Panc1 (cell line): ENCODE measurements around the gene LINC01488. TPM values are rescaled to one million over a fixed set of nuclear protein-coding genes. Genes with fewer than 3 reads are reported as not detected.
A peak's percentile ranks its signal among the peaks of the same experiment; 100 is the strongest.

Experiments used
- ATAC-seq: fragments of 200-7000 bp; cut with Tn5 transposase; 2 replicates; pipeline ENCODE4 v1.9.1; 2020; ENCODE audit warnings: mild to moderate bottlenecking, moderate library complexity
- BruUV-seq: library from RNA; stranded (reverse); fragments of 400-500 nt; replicated peaks from 2 replicates; lab custom pipeline; 2021; lab: Mats Ljungman, UMichigan
- CTCF ChIA-PET: fragments of 300-600 bp; sonication (Branson Sonifier 250); formaldehyde crosslinking; loops from one replicate; lab custom pipeline; 2022; ENCODE audit warnings: antibody characterized with exemption; lab: Charles Lee
- POLR2A ChIA-PET: fragments of 300-600 bp; sonication (Branson Sonifier 250); formaldehyde crosslinking; loops from one replicate; lab custom pipeline; 2022; ENCODE audit warnings: antibody characterized with exemption; lab: Charles Lee
- DNase-seq: peaks from one replicate; pipeline ENCODE4 v3.0.0-alpha.2; 2010; ENCODE audit warnings: low read depth, low spot score
- H3K27ac ChIP-seq: 2 replicates; pipeline ENCODE4 v1.5.1; 2011; ENCODE audit warnings: mild to moderate bottlenecking, low read length, inconsistent platforms
- H3K27me3 ChIP-seq: fragments of 200-500 bp; sonication (Bioruptor generic); 2 replicates; pipeline ENCODE4 v1.6.0; 2014; ENCODE audit warnings: low read length, inconsistent platforms; ENCODE audit not compliant: control insufficient read depth, insufficient read depth
- H3K36me3 ChIP-seq: fragments of 200-500 bp; sonication (Bioruptor generic); 2 replicates; pipeline ENCODE4 v1.5.1; 2014; ENCODE audit warnings: inconsistent platforms, mild to moderate bottlenecking, low read length, moderate library complexity; ENCODE audit not compliant: control insufficient read depth, insufficient read depth
- H3K4me1 ChIP-seq: 2 replicates; pipeline ENCODE4 v1.5.1; 2011; ENCODE audit warnings: inconsistent platforms, mild to moderate bottlenecking, low read length, moderate library complexity; ENCODE audit not compliant: control insufficient read depth, insufficient read depth
- H3K4me3 ChIP-seq, 2 experiments: 2 replicates each; pipeline ENCODE4 v1.5.1; 2011 to 2012; ENCODE audit warnings: low read depth in 2 of 2, low read length in 2 of 2, mild to moderate bottlenecking in 2 of 2, inconsistent platforms in 1 of 2, moderate library complexity in 1 of 2
- H3K9me3 ChIP-seq: fragments of 200-500 bp; sonication (Bioruptor generic); 2 replicates; pipeline ENCODE4 v1.5.1; 2014; ENCODE audit warnings: low read depth, mild to moderate bottlenecking, inconsistent platforms, low read length, moderate library complexity; ENCODE audit not compliant: control insufficient read depth, insufficient read depth
- POLR2AphosphoS5 ChIP-seq: IDR thresholded peaks from 2 replicates; pipeline ENCODE4 v1.6.1; 2012; ENCODE audit warnings: mild to moderate bottlenecking, low read depth, low read length, moderate library complexity
- SIN3A ChIP-seq: IDR thresholded peaks from 2 replicates; pipeline ENCODE4 v1.6.1; 2012; ENCODE audit warnings: low read depth, mild to moderate bottlenecking, low read length, moderate library complexity, borderline replicate concordance; ENCODE audit not compliant: insufficient read depth
- TCF7L2 ChIP-seq: IDR thresholded peaks from 2 replicates; pipeline ENCODE4 v1.6.1; 2011; ENCODE audit warnings: mild to moderate bottlenecking, low read depth, low read length, inconsistent platforms
- in situ Hi-C: cut with HindIII; loops from 2 replicates; pipeline ENCODE4 v1.10.0; 2016; ENCODE audit warnings: low sequenced_read_pairs, low pct_unique_long_range_greater_than_20kb
- intact Hi-C: fragments of 100-400 bp; cut with micrococcal nuclease; formaldehyde crosslinking; loops from one replicate; pipeline ENCODE4 v1.10.0; 2022; ENCODE audit not compliant: unreplicated experiment
- total RNA-seq: library from RNA; stranded (reverse); gene quantifications from one replicate; pipeline ENCODE4 v1.2.1, GENCODE V29; 2021; ENCODE audit not compliant: unreplicated experiment
- TF ChIP-seq, protein P1 (sequence below), 2 experiments: IDR thresholded peaks; 2 replicates each; pipeline ENCODE4 v1.6.1; 2011 to 2012; ENCODE audit warnings: low read depth in 2 of 2, control low read depth in 1 of 2, low read length in 1 of 2, mild to moderate bottlenecking in 1 of 2, moderate library complexity in 1 of 2; ENCODE audit not compliant: insufficient read depth in 1 of 2
- TF ChIP-seq, protein P2 (sequence below): fragments of 450-650 bp; IDR thresholded peaks from 2 replicates; pipeline ENCODE4 v1.5.1; 2017; ENCODE audit warnings: mild to moderate bottlenecking

LINC01488 gene
- total RNA-seq, 1 experiment from 2014 or later = not detected

DNA sequence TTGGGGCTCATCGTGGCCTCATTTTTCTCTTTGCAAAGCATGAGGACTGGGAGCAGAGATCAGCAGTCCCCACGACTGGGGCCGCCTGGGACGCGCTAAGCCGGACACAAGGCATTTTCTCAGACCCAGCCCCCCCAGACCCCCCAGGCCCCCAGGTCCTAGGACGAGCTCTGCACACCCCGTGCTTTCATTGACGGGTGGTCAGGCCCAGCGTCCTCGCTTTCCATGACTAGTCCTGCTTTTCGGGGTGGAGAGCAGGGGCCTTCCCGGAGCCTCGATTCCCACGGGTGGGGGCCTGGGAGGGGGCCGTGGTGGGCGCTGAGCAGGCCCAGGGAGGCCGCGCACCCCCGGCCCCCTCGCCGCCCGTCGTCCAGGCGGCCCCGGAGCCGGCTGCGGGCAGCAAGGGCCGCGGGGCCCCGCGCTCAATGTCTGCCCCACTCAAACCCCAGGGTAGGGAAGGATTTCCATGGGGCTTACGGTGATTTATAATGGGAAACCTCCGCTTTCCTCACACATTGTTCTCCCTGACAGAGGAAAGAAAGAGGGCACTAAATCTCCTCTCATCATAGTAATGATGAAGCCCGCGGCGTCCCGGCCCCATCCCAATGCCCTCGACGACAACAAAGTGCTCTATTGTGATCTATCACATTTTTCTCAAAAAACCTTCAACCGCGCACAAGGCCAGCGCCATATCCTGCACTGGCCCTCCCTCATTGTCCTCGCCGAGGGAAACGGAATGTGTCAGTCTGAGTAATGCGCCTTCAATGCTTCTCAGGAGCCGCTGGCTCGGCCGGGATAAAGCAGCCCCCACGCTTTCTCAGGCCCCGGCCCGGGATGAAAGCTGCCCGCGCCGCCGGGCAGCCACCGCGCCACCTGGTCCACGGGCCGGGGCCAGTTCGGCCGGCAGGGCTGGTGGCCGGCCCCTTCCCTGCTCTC, 10.4 kb upstream of the LINC01488 start:
- DNase-seq = no peak
- no peak for TF ChIP-seq SIN3A
- TF ChIP-seq, protein P1, sequence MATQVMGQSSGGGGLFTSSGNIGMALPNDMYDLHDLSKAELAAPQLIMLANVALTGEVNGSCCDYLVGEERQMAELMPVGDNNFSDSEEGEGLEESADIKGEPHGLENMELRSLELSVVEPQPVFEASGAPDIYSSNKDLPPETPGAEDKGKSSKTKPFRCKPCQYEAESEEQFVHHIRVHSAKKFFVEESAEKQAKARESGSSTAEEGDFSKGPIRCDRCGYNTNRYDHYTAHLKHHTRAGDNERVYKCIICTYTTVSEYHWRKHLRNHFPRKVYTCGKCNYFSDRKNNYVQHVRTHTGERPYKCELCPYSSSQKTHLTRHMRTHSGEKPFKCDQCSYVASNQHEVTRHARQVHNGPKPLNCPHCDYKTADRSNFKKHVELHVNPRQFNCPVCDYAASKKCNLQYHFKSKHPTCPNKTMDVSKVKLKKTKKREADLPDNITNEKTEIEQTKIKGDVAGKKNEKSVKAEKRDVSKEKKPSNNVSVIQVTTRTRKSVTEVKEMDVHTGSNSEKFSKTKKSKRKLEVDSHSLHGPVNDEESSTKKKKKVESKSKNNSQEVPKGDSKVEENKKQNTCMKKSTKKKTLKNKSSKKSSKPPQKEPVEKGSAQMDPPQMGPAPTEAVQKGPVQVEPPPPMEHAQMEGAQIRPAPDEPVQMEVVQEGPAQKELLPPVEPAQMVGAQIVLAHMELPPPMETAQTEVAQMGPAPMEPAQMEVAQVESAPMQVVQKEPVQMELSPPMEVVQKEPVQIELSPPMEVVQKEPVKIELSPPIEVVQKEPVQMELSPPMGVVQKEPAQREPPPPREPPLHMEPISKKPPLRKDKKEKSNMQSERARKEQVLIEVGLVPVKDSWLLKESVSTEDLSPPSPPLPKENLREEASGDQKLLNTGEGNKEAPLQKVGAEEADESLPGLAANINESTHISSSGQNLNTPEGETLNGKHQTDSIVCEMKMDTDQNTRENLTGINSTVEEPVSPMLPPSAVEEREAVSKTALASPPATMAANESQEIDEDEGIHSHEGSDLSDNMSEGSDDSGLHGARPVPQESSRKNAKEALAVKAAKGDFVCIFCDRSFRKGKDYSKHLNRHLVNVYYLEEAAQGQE (IDR thresholded peaks at IDR 0.05; ENCODE audit: insufficient read depth in 1 of 2, low read depth in 2 of 2, low read length in 1 of 2) = no peak
- TF ChIP-seq POLR2AphosphoS5 = no peak
- TF ChIP-seq, protein P2, sequence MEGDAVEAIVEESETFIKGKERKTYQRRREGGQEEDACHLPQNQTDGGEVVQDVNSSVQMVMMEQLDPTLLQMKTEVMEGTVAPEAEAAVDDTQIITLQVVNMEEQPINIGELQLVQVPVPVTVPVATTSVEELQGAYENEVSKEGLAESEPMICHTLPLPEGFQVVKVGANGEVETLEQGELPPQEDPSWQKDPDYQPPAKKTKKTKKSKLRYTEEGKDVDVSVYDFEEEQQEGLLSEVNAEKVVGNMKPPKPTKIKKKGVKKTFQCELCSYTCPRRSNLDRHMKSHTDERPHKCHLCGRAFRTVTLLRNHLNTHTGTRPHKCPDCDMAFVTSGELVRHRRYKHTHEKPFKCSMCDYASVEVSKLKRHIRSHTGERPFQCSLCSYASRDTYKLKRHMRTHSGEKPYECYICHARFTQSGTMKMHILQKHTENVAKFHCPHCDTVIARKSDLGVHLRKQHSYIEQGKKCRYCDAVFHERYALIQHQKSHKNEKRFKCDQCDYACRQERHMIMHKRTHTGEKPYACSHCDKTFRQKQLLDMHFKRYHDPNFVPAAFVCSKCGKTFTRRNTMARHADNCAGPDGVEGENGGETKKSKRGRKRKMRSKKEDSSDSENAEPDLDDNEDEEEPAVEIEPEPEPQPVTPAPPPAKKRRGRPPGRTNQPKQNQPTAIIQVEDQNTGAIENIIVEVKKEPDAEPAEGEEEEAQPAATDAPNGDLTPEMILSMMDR = no peak
- TF ChIP-seq TCF7L2 = no peak
- Histone ChIP-seq H3K4me3 (no peak overlapping the region), H3K36me3 (no peaks in the 10 kb centered on the region), H3K27ac (no peak overlapping the region), H3K9me3 (peaks cover 6% of the 10 kb centered on the region; the same call in 1 of the 2 replicates), H3K4me1 (no peaks in the 10 kb centered on the region), H3K27me3 (no peaks in the 10 kb centered on the region)
- intact Hi-C loops = no loop called here
- ChIA-PET CTCF (interaction anchor here (0.7 kb wide), 1 partner anchor 9 kb away, joined by 3 read pairs; no protein-coding TSS in a partner anchor), POLR2A (interaction anchor here (0.6 to 0.7 kb wide), 3 partner anchors 29 to 657 kb away, joined by 3 to 5 read pairs (median 4); no protein-coding TSS in a partner anchor)
- in situ Hi-C loops = no loop called here
- ATAC-seq = no peak
- BruUV-seq = no TSS peak

DNA sequence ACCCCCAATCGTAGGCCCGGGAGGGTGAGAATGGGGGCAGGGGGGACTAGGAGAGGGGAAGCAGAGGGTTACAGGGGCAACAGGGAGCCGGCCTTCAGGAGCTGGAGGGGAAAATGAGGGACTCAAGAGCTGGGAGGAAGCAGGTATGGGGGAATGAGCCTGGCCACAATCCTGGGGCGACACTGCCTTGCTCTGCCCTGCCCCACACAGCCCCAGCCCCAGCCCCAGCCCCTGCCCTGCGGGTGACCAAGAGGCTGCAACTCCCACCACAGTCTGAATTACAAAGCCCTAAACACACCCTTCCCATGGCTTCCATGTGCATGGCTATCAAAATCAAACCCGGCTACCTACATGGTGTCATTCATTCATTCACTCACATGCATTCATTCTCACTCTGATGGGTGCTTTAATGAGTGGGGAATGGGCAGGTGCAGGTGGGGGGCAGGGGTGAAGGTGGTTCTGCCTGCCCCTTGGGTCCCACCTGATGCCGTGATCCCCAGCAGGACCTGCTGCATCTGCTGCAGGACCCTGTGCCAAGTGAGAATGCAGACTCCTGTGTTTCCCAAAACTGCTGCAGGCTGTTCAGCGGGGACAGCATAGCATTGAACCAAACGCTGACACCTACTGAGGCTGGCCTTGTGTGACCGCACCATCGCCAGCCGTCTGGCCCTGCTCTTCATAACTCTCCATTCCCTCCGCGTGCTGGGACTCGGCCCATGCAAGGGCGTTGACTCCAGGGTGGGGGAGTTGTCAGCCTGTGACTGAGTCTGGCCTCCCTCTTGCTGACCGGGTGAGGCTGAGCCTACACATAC, 9.5 kb upstream of the LINC01488 start:
- Histone ChIP-seq H3K36me3 (no peaks in the 10 kb centered on the region), H3K4me3 (no peak overlapping the region), H3K27ac (no peak overlapping the region), H3K9me3 (peaks cover 6% of the 10 kb centered on the region; the same call in 1 of the 2 replicates), H3K27me3 (no peaks in the 10 kb centered on the region), H3K4me1 (no peaks in the 10 kb centered on the region)
- 0 out of 2 replicates have a peak, but pooled peaks have one; percentile 9 for ATAC-seq
- intact Hi-C loops = no loop called here
- BruUV-seq = no TSS peak
- ChIA-PET CTCF (no interaction called here), POLR2A (interaction anchor here (0.7 kb wide), 1 partner anchor 28 kb away, joined by 3 read pairs; no protein-coding TSS in a partner anchor)
- TF ChIP-seq SIN3A (no peak), POLR2AphosphoS5 (no peak), TCF7L2 (no peak)
- TF ChIP-seq, protein P1 (IDR thresholded peaks at IDR 0.05; ENCODE audit: insufficient read depth in 1 of 2, low read depth in 2 of 2, low read length in 1 of 2) = no peak
- TF ChIP-seq, protein P2 = no peak
- no peak for DNase-seq
- in situ Hi-C loops = no loop called here
